Fibroblast of lung (primary cell): ENCODE measurements around the gene PPP1R14D. TPM values are rescaled to one million over a fixed set of nuclear protein-coding genes. Genes with fewer than 3 reads are reported as not detected.
A peak's percentile ranks its signal among the peaks of the same experiment; 100 is the strongest.

Experiments
- DNase-seq, 2 donors: peaks; one replicate each; pipeline versions ENCODE4 v3.0.0 to v3.0.0-alpha.2; 2010; ENCODE audit warnings: low read depth in 2 of 2
- H2AFZ ChIP-seq: 2 replicates; pipeline ENCODE4 v1.5.1; 2012; ENCODE audit warnings: low read length, control low read depth, inconsistent platforms
- H3K27ac ChIP-seq: 2 replicates; pipeline ENCODE4 v1.5.1; 2011; ENCODE audit warnings: low read length, control low read depth; ENCODE audit not compliant: insufficient read depth
- H3K27me3 ChIP-seq: 2 replicates; pipeline ENCODE4 v1.5.1; 2011; ENCODE audit warnings: mild to moderate bottlenecking, low read length; ENCODE audit not compliant: control insufficient read depth, insufficient read depth
- H3K36me3 ChIP-seq: 2 replicates; pipeline ENCODE4 v1.5.1; 2011; ENCODE audit warnings: low read length; ENCODE audit not compliant: control insufficient read depth, insufficient read depth
- H3K4me1 ChIP-seq: 2 replicates; pipeline ENCODE4 v1.5.1; 2011; ENCODE audit warnings: low read length; ENCODE audit not compliant: control insufficient read depth, insufficient read depth; ENCODE audit errors: extremely low read depth
- H3K4me2 ChIP-seq: 2 replicates; pipeline ENCODE4 v1.5.1; 2011; ENCODE audit warnings: low read length, control low read depth; ENCODE audit not compliant: insufficient read depth; ENCODE audit errors: extremely low read depth
- H3K4me3 ChIP-seq, 4 experiments: fragments of 200-600 bp in 1 of 4; sonication (generic) in 1 of 4; replicated peaks in 1 of 4; 2 replicates each; pipeline ENCODE4 v1.5.1; 2011 to 2016; ENCODE audit warnings: low read length in 4 of 4, low read depth in 3 of 4, mild to moderate bottlenecking in 3 of 4, control low read depth in 2 of 4, inconsistent platforms in 1 of 4, mixed read lengths in 1 of 4; ENCODE audit not compliant: insufficient read depth in 1 of 4; ENCODE audit errors: control extremely low read depth in 1 of 4
- H3K79me2 ChIP-seq: 2 replicates; pipeline ENCODE4 v1.5.1; 2012; ENCODE audit warnings: mild to moderate bottlenecking, low read length, inconsistent platforms; ENCODE audit not compliant: control insufficient read depth, insufficient read depth
- H3K9ac ChIP-seq: 2 replicates; pipeline ENCODE4 v1.5.1; 2011; ENCODE audit warnings: mild to moderate bottlenecking, low read length, control low read depth; ENCODE audit not compliant: insufficient read depth
- H3K9me3 ChIP-seq: 2 replicates; pipeline ENCODE4 v1.5.1; 2012; ENCODE audit warnings: low read depth, low read length; ENCODE audit not compliant: control insufficient read depth, insufficient read depth
- H4K20me1 ChIP-seq: 2 replicates; pipeline ENCODE4 v1.5.1; 2011; ENCODE audit warnings: low read length; ENCODE audit not compliant: control insufficient read depth, insufficient read depth; ENCODE audit errors: extremely low read depth
- CTCF ChIP-seq, 2 donors: IDR thresholded peaks in 1 of 2; conservative IDR thresholded peaks in 1 of 2; 1 replicate in 1 of 2; 2 replicates in 1 of 2; pipeline ENCODE4 v1.5.1; 2011 to 2012; ENCODE audit warnings: low read length in 2 of 2, control low read depth in 1 of 2, inconsistent platforms in 1 of 2, low read depth in 1 of 2, mild to moderate bottlenecking in 1 of 2
- EZH2 ChIP-seq: IDR thresholded peaks from 2 replicates; pipeline ENCODE4 v1.5.1; 2012; ENCODE audit warnings: low read length, control low read depth, mild to moderate bottlenecking; ENCODE audit errors: missing control alignments
- polyA plus RNA-seq, 2 donors: library from polyadenylated mRNA; depleted of rRNA in 1 of 2; stranded (reverse) in 1 of 2; unstranded in 1 of 2; fragments of >200 nt; gene quantifications; 2 replicates each; pipeline ENCODE4 v1.2.1, GENCODE V29; 2011 to 2012; ENCODE audit warnings: missing spikeins in 1 of 2
- total RNA-seq: library from RNA; depleted of rRNA; stranded (reverse); fragments of >200 nt; gene quantifications from 2 replicates; pipeline ENCODE4 v1.2.1, GENCODE V29; 2014

The PPP1R14D gene
- total and polyA plus RNA-seq, 2 donors (not counting 1 experiment from before 2014, with no cell fraction given): not detected

- no peak for TF ChIP-seq EZH2
- TF ChIP-seq CTCF (conservative IDR thresholded peaks at IDR 0.05 in 1 of 2, IDR thresholded peaks at IDR 0.05 in 1 of 2; ENCODE audit: low read depth in 1 of 2, low read length in 2 of 2): no peak
- Histone ChIP-seq H2AFZ (no peak overlapping the region), H3K27ac (no peak overlapping the region), H4K20me1 (no peaks in the 10 kb centered on the region), H3K4me3 (no peak overlapping the region), H3K36me3 (no peaks in the 10 kb centered on the region), H3K4me2 (no peak overlapping the region), H3K4me1 (peaks cover 8% of the 10 kb centered on the region), H3K27me3 (no peaks in the 10 kb centered on the region), H3K9ac (no peak overlapping the region), H3K79me2 (peaks cover 8% of the 10 kb centered on the region), H3K9me3 (no peaks in the 10 kb centered on the region)
- no peak for DNase-seq
Measured at GRCh38 chr15:40787991-40788390, 40.5 kb downstream of the PPP1R14D start.

GRCh38 chr15:40787344-40787841, 41.1 kb downstream of the PPP1R14D start:
- Histone ChIP-seq H3K79me2 (peaks cover 5% of the 10 kb centered on the region), H4K20me1 (no peaks in the 10 kb centered on the region), H3K9me3 (no peaks in the 10 kb centered on the region), H3K4me2 (no peak overlapping the region), H2AFZ (no peak overlapping the region), H3K4me1 (peaks cover 8% of the 10 kb centered on the region), H3K9ac (no peak overlapping the region), H3K27me3 (no peaks in the 10 kb centered on the region), H3K27ac (no peak overlapping the region), H3K4me3 (no peak overlapping the region), H3K36me3 (no peaks in the 10 kb centered on the region)
- peak; percentile 57 to 91 for DNase-seq
- TF ChIP-seq CTCF (conservative IDR thresholded peaks at IDR 0.05 in 1 of 2, IDR thresholded peaks at IDR 0.05 in 1 of 2; ENCODE audit: low read depth in 1 of 2, low read length in 2 of 2) (no peak), EZH2 (no peak)

GRCh38 chr15:40785814-40786213, 42.7 kb downstream of the PPP1R14D start:
- Histone ChIP-seq H3K27me3 (no peaks in the 10 kb centered on the region), H3K4me3 (no peak overlapping the region), H3K36me3 (no peaks in the 10 kb centered on the region), H3K4me1 (peaks cover 8% of the 10 kb centered on the region), H3K9ac (no peak overlapping the region), H4K20me1 (no peaks in the 10 kb centered on the region), H3K4me2 (no peak overlapping the region), H2AFZ (no peak overlapping the region), H3K9me3 (no peaks in the 10 kb centered on the region), H3K27ac (no peak overlapping the region), H3K79me2 (peaks cover 4% of the 10 kb centered on the region)
- no peak for TF ChIP-seq EZH2
- no peak for TF ChIP-seq CTCF (conservative IDR thresholded peaks at IDR 0.05 in 1 of 2, IDR thresholded peaks at IDR 0.05 in 1 of 2; ENCODE audit: low read depth in 1 of 2, low read length in 2 of 2)
- DNase-seq: no peak
